GM19193 (cell line): ENCODE data around the gene ANKRD52.

Source experiments
- POLR2A ChIP-seq: IDR thresholded peaks from 4 replicates; pipeline ENCODE4 v1.6.1; 2011; ENCODE audit not compliant: insufficient read depth, insufficient read length; ENCODE audit errors: extremely low read depth

Gene ANKRD52

DNA sequence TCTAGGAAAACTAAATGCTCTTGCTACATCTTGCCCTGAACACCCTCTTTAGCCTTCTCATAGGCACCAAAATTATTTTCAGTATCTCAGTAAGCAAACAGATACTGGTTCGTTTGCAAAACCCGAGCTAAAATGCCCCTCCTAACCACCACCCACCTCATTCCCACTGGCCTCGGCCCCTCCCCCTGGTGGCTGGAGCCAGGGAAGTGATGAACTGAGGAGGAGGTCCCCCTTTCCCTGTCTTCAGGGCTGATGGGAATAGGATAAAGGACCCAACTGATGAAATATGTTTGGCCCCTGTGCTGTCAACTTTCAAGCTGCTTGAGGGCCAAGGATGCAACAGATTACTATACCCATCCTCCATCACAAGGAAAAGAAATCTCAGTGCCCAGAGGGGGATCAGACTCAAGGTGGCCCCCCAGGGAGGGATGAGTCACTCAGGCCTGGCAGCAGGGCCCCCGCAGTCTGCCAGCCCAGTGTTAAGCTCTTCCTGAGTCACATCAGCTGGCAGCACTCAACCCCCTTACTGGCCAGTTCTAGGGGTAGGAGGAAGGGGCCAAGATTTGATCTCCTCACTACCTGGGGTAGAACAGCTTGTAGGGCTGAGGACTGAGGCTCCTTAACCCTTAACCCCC is 1.7 kb downstream of the ANKRD52 start:
- no peak for TF ChIP-seq POLR2A

DNA sequence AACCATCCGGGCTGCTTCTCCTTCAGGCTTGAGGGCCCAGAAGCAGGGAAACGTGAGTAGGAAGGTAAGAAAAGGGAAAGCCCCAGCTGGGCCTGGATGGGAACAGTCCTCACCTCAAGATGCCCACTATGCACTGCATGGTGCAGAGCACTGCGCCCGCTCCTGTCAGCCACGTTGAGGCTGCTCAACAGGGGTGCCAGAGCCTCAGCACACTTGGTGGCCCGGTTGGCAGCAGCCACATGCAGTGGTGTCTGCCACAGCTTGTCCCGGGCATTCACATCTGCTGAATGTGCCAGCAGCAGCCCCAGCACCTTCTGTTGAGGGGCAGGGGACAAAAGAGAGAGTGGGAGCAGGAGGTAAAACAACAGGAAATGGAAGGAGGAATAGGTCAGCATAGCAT is 2.5 kb downstream of the ANKRD52 start:
- no peak for TF ChIP-seq POLR2A

DNA sequence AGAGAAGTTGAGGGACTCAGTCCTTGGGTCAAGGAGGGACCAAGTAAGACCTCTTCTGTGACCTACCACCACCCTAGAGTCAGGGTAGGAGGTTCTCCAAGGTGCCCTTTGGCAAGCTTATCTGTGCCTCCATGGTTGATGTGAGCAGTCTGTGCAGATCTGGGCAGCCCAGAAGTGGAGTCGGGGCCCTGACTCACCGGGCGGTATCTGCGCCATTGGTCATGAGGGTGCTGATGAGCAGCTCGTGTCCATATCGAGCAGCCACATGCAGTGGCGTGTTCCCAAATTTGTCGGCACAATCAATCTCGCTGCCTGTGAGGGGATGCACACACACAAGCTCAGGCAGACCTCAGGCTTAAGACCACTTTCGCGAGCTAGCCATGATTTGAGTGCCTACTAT is 5.1 kb downstream of the ANKRD52 start:
- TF ChIP-seq POLR2A = no peak

DNA sequence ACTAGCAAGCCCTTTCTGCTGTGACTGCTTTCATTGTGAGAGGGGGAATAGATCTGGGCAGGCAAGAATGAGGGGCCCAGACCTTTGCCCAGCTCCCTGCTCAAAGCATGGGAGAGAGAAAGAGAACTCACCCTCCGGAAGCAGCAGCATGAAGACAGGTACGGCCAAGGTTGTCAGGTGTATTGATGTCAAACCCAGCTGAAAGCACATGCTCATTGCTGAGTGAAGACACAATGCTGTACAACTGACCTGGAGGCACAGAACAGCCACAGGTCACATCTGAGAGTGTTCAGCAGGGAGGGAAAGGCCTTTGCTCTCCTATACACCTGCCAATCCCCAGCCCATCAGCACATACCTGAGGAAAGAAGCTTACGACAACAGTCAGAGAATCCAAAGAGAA is 5.5 kb downstream of the ANKRD52 start:
- TF ChIP-seq POLR2A = no peak

DNA sequence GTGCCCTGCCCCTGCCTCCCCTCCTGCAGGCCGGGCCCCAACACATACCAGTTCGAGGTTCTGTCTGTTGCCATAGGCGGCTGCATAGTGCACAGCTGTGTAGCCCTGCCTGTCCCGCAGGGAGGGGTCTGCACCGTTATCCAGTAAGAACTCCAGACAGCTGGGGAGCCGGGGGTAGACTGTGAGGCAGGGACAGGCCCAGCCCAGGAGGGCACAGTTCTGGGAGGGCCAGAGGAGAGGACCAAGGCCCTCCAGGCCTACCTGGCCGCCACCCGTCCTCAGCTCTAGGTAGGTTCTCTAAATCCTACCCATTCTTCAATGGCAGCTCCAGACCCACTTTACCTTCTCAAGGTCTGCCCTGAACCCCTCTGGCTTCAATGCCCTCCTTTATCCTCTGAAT is 9.5 kb downstream of the ANKRD52 start:
- no peak for TF ChIP-seq POLR2A

DNA sequence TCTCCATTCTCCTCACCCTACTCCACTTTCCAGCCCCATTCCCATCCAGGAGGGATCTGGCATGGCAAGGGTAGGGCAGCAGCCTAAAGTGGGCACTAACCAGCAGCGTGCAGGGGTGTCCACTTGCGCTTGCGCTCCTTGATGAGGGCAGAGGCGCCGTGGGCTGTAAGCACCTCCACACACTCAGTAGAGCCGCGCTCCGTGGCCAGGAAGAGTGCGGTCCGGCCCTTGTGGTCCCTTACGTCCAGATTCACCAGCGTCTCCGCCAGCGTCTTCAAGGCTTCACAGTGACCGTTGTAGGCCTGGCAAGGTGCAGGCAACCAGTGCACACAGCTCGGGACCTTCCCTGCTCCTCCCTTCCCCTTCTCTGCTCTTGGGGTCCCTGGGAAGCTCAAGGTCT is 10.3 kb downstream of the ANKRD52 start:
- TF ChIP-seq POLR2A = no peak

DNA sequence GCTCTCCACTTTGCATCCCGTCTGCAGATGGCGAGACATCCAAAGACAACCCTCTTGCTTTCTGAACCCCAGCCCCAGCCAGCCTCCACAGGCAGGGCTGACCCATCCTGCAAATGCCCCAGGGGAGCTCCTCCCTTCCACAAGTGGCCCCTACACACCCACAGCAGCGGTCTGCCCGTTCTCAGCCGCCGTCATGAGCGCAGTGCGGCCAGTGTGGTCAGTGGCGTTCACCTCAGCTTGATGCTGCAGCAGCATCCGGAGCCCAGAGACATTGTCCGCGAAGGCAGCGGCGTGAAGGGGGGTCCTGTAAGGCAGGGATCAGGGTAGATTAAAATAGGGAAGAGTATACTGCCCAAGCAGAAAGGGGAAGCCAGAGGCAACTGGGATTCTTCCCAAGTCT is 13.7 kb downstream of the ANKRD52 start:
- no peak for TF ChIP-seq POLR2A

DNA sequence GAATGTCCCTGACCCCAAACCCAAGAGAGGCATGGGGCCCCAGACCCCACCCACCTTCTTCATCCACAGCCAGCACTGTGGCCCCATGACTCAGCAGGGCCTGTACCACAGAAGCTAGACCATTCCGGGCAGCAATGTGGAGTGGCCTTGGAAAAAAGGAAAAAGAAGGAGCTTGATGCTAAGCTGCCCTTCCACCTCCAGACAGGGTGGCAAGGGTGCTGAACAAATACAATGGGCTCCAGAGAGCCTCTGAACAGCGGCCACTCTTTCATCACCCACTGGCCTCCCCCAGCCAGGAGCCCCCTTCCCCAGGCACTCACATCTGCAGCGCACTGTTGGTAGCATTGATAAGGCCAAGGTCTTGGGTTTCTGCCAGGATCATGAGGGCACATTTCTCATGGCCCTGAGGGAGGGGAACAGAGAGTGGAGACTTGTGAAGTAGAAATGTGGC is 14.4 kb downstream of the ANKRD52 start:
- TF ChIP-seq POLR2A = no peak

DNA sequence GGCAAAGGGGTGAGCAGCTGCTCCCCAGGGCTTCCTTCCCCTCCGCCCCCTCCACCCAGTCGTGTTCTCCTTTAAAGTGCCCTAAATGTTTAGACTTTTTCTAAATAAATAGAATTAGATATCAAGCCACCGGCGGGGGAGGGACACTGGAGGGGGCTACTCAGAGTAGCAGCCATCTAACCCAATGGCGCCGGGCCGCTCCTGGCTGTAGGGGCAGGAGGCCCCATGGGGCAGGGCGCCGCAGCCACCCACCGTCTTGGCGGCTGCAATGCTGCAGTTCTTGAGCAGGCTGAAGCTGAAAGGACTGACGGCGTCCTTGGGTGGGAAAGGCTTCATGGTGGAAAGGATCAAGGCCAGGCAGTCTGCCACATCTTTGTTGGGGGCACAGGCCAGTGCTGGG is 15.2 kb downstream of the ANKRD52 start:
- no peak for TF ChIP-seq POLR2A

DNA sequence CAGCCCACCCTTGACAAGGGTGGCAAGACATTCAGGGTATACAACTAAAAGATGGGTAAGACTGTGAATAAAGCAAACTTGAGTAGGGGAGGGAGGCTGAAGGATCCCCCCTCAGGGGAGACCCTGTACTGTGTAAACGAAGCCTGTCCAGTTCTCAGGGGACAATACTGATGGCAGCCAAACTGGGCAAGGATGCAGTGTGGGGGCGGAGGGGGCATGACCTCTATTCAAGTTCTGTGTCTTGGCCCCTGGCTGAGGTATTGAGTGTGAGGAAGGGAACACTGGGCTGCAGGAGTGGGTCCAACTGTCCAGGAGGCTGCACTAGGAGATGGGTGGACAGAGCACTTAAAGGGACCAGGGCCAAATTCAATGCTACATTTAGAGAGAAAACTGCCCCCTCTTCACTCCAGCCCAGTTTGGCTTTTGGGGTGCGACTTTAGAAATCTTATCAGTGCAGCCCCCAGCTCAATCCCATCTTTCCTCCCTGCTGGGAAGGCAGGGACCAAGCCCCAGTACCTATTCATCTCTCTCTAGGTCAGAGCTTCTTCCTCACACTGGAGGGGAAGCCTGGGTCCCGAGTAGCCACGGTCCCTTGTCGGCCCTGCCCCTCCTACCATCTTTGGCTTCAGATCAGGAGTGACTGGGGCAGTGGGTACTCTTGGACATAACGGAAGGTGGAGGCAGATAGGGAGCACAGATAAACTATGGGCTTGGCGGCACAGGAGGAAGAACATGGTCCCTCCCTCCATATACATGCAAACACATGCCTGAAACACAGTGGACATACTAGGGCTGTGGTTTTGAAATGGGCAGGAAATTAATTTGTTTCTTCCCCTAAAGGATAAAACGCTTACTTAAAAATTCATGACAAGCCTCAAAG is 16.5 kb downstream of the ANKRD52 start:
- TF ChIP-seq POLR2A = no peak

DNA sequence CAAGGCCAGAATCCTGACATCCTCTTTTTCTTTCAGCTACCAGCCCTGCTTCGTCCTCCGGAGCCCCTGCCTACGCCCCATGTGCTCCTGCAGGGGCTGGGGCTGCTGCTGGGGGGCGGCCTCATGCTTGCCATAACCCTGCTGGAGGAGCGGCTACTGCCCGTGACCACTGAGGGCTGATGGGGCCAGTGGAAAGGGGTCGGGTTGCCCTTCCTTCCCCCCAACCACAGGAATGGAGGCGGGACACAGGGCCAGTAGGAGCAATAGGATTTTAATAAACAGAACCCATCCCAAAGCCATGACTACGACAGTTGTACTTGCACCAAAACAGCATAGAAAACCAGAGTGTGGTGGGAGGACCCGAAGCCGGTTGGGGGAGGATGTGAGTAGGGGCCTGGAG is 20.6 kb downstream of the ANKRD52 start:
- TF ChIP-seq POLR2A = no peak

DNA sequence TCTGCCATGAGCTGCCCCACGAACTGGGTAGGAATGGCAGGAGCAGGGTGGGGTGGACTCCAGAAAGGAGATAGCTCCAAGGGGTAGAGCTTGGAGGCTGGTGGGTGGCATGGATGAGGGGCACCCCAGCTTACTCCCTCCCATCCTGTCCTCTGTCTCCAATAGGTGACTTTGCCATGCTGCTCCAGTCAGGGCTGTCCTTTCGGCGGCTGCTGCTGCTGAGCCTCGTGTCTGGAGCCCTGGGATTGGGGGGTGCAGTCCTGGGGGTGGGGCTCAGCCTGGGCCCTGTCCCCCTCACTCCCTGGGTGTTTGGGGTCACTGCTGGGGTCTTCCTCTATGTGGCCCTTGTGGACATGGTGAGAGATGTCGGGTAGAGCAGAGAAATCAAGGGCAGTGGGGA is 21.2 kb downstream of the ANKRD52 start:
- no peak for TF ChIP-seq POLR2A

DNA sequence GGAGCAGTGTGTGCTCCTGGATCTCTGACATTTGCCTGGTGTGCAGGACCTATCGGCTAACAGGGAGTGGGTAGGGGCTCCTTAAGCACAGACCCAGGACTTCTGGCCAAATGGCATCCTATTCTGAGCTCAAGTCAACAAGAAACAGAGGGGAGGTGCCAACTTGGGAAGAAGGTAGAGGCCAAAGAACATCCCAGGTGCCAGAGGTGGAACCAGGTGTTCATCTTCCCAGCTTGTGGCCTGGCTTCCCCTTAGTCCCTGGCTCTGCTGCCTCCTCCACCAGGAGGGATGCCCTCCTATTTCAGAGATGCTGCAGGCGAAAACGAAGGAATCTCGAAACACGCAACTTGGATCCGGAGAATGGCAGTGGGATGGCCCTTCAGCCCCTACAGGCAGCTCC is 22.1 kb downstream of the ANKRD52 start:
- TF ChIP-seq POLR2A = no peak

DNA sequence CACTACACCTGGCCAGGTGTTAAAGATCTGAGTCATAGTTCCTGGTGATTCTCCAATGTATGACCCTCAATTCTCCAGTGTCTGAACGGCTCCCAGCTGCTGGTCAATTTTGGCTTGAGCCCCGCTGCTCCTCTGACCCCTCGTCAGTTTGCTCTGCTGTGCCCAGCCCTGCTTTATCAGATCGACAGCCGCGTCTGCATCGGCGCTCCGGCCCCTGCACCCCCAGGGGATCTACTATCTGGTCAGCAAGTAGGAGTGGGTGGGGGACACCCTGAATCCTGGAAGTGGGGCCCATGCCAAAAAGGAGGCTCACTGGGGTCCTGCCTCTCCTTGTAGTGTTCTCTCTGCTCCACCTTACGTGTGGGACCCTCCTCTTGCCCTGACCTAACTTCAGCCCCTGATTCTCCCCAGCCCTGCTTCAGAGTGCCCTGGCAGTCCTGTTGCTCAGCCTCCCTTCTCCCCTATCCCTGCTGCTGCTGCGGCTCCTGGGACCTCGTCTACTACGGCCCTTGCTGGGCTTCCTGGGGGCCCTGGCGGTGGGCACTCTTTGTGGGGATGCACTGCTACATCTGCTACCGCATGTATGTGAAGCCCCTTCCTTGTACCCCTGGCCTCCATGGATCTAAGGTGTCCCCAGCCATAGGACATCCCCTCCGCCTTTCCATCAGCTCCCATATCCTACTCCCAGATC is 23.3 kb downstream of the ANKRD52 start:
- no peak for TF ChIP-seq POLR2A

DNA sequence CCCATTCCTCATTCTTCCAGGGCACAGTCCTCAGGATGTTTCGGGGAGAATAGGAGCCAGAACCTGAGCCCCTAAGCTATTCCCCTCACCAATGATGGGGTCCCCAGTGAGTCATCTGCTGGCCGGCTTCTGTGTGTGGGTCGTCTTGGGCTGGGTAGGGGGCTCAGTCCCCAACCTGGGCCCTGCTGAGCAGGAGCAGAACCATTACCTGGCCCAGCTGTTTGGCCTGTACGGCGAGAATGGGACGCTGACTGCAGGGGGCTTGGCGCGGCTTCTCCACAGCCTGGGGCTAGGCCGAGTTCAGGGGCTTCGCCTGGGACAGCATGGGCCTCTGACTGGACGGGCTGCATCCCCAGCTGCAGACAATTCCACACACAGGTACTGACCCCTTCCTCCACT is 27.0 kb downstream of the ANKRD52 start:
- no peak for TF ChIP-seq POLR2A
